Omental fat pad (tissue), 4 donors: ENCODE measurements around the gene KHSRP. TPM values are rescaled to one million over a fixed set of nuclear protein-coding genes. Genes with fewer than 3 reads are reported as not detected.
"Not testable (repeated sequence)": the region's sequence is repeated elsewhere in the genome, so short reads cannot be mapped to it uniquely, and the experiment has no call there.

Source experiments
- ATAC-seq: fragments of 150-250 bp; one replicate; pipeline ENCODE4 v1.9.1; 2016; ENCODE audit warnings: mild to moderate bottlenecking, moderate library complexity; ENCODE audit not compliant: low FRiP score
- DNase-seq: peaks from one replicate; pipeline ENCODE4 v3.0.0-alpha.2; 2019; ENCODE audit warnings: low spot score
- CTCF ChIP-seq, 3 donors: fragments of 450-650 bp; IDR thresholded peaks; one replicate each; pipeline ENCODE4 v1.5.1; 2016 to 2017; ENCODE audit warnings: antibody characterized with exemption in 3 of 3, mild to moderate bottlenecking in 3 of 3, moderate library complexity in 2 of 3
- total RNA-seq, 4 donors: library from RNA; depleted of rRNA; stranded (reverse); fragments of >200 nt; gene quantifications; one replicate each; pipeline ENCODE4 v1.1.0, GENCODE V29; 2016

The KHSRP gene
- total RNA-seq, 4 donors from 2014 or later: 67.4 to 125 (median 78.3) TPM

- TF ChIP-seq CTCF (IDR thresholded peaks at IDR 0.05): no peak
- DNase-seq: no peak
- ATAC-seq: no peak
Measured at GRCh38 chr19:6439743-6440142, 15.1 kb upstream of the KHSRP start.

DNA sequence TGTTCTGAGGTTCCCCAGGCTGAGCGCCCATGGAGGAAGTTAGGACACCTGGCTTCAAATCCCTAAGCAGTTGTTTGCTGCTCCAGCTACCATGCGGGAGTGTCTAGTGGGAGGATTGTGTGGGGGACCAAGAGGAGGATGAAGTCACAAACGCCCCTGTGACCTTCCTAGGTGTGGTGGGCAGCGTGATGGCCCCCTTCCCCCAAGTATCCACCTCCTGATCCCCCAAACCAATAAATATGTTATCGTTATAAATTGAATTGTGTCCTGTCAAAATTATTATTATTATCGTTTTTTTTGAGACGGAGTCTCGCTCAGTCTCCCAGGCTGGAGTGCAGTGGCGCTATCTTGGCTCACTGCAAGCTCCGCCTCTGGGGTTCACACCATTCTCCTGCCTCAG is 9.1 kb upstream of the KHSRP start, which contains the start of gene SLC25A41:
Gene SLC25A41, minus strand, starts transcription at position 101 of the 400 bp plus-strand sequence. Its CDS starts 70 bp downstream, at position 31.
- ATAC-seq (no peak), DNase-seq (no peak)
- no peak for TF ChIP-seq CTCF (IDR thresholded peaks at IDR 0.05)

- DNase-seq (no peak), ATAC-seq (no peak)
- no peak for TF ChIP-seq CTCF (IDR thresholded peaks at IDR 0.05)
Measured at GRCh38 chr19:6433165-6433564, 8.6 kb upstream of the KHSRP start.

DNA sequence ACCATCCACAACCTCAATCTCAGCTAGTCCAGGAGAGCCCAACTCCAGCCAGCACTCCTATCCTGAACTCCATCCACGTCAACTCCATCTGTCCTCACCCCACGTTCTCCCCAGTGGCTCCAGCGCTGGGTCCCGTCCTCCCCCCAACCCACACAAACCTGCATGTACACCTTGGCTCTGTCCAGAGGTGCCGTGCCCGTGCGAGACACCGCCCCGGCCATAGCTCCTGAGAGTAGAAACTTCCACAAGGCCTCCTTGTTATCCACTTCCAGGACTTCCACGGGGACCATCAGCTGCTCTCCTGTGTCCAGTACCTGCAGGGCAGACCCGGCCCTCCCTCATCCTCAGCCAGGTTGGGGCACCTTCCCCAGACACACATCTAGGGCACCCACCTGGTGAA is 7.3 kb upstream of the KHSRP start:
- no peak for TF ChIP-seq CTCF (IDR thresholded peaks at IDR 0.05)
- DNase-seq: no peak
- ATAC-seq: peak; percentile 17

GRCh38 chr19:6429419-6430221 is 5.0 kb upstream of the KHSRP start:
- no peak for TF ChIP-seq CTCF (IDR thresholded peaks at IDR 0.05)
- ATAC-seq: no peak
- DNase-seq: no peak

GRCh38 chr19:6428692-6429418 is 4.2 kb upstream of the KHSRP start:
- not testable (repeated sequence) for ATAC-seq, DNase-seq

GRCh38 chr19:6427131-6427530 is 2.5 kb upstream of the KHSRP start:
- no peak for TF ChIP-seq CTCF (IDR thresholded peaks at IDR 0.05)
- DNase-seq: no peak
- ATAC-seq: no peak
